Measurements from ENCODE around the gene OPCML.

- no peak for TF ChIP-seq POLR2A (IDR thresholded peaks at IDR 0.05)
- no peak for TF ChIP-seq CTCF (IDR thresholded peaks at IDR 0.05)
Observed at GRCh38 chr11:133072378-133072777, 459.9 kb downstream of the OPCML start.
